ENCODE results near the gene LRMDA.

- no peak for TF ChIP-seq CTCF (IDR thresholded peaks at IDR 0.05)
- TF ChIP-seq POLR2A (IDR thresholded peaks at IDR 0.05): no peak
These were observed 803.2 kb downstream of the LRMDA start for GRCh38 chr10:76234499-76235226.
